WI38 (cell line): ENCODE results near the gene LENG1.
"Not testable (repeated sequence)": the region's sequence is repeated elsewhere in the genome, so short reads cannot be mapped to it uniquely, and the experiment has no call there.

Source experiments
- H3K4me3 ChIP-seq: 2 replicates; pipeline ENCODE4 v1.5.1; 2011; ENCODE audit warnings: low read depth, mild to moderate bottlenecking, control low read depth, low read length
- CTCF ChIP-seq: IDR thresholded peaks from 2 replicates; pipeline ENCODE4 v1.5.1; 2012; ENCODE audit warnings: low read depth, mild to moderate bottlenecking, control low read depth, low read length

LENG1 gene

GRCh38 chr19:54159352-54160181, at the start of gene LENG1:
Gene LENG1 (minus strand): TSS chr19:54159721. CDS start chr19:54159695, 26 bp downstream.
- 0 out of 2 replicates have a peak, but pooled peaks have one; percentile 6 for TF ChIP-seq CTCF
- H3K4me3 ChIP-seq, result peak within 1 kb of the TSS; percentile 73

- TF ChIP-seq CTCF, result no peak
- no peak overlapping the region for H3K4me3 ChIP-seq
Measured at GRCh38 chr19:54208784-54209057, 49.2 kb upstream of the LENG1 start.

- no peak for TF ChIP-seq CTCF
- no peak overlapping the region for H3K4me3 ChIP-seq
Measured at GRCh38 chr19:54207983-54208783, 48.7 kb upstream of the LENG1 start.

- no peak for TF ChIP-seq CTCF
- no peak overlapping the region for H3K4me3 ChIP-seq
Measured at GRCh38 chr19:54207676-54207982, 48.1 kb upstream of the LENG1 start.

GRCh38 chr19:54207193-54207592, 47.7 kb upstream of the LENG1 start:
- not testable (repeated sequence) for H3K4me3 ChIP-seq

GRCh38 chr19:54206831-54207177, 47.3 kb upstream of the LENG1 start:
- no peak overlapping the region for H3K4me3 ChIP-seq
- TF ChIP-seq CTCF, result no peak

GRCh38 chr19:54206030-54206830, 46.7 kb upstream of the LENG1 start:
- no peak overlapping the region for H3K4me3 ChIP-seq
- no peak for TF ChIP-seq CTCF
